ENCODE data around the gene RENBP. TPM values are rescaled to one million over a fixed set of nuclear protein-coding genes. Genes with fewer than 3 reads are reported as not detected.

Gene RENBP
- total RNA-seq, 6 experiments from 2014 or later: 2.2 to 9.1 (median 5.2) TPM

GRCh38 chrX:153965406-153965805 lies 21.0 kb upstream of the RENBP start:
- H3K4me1 ChIP-seq: peaks cover 0 to 41% (median 0%) of the 10 kb centered on the region in 4 donors
- H3K36me3 ChIP-seq: peaks cover 0 to 39% (median 15%) of the 10 kb centered on the region in 4 donors
- no peaks in the 10 kb centered on the region for H3K27me3 ChIP-seq
- intact Hi-C loops (cut with DNase I): no loop called here
- no peak for DNase-seq
- ATAC-seq: no peak
- H3K4me3 ChIP-seq: no peak overlapping the region
- H3K27ac ChIP-seq: no peak overlapping the region
- H3K9me3 ChIP-seq: no peaks in the 10 kb centered on the region
- TF ChIP-seq POLR2A (IDR thresholded peaks at IDR 0.05) (no peak), CTCF (IDR thresholded peaks at IDR 0.05) (no peak)
- 87% methylated on average over 3 of the region's 5 CpGs for WGBS (ENCODE audit: insufficient coverage, low coverage, low lambda C conversion rate, missing lambda C conversion rate)

- no peak for ATAC-seq
- no peaks in the 10 kb centered on the region for H3K27me3 ChIP-seq
- WGBS (ENCODE audit: insufficient coverage, low coverage, low lambda C conversion rate, missing lambda C conversion rate): 100% methylated on average over 2 of the region's 14 CpGs
- peaks cover 0 to 33% (median 0%) of the 10 kb centered on the region in 4 donors for H3K4me1 ChIP-seq
- H3K9me3 ChIP-seq: no peaks in the 10 kb centered on the region
- no peak for DNase-seq
- peaks cover 0 to 52% (median 20%) of the 10 kb centered on the region in 4 donors for H3K36me3 ChIP-seq
- H3K27ac ChIP-seq: no peak overlapping the region
- no peak overlapping the region for H3K4me3 ChIP-seq
- intact Hi-C loops (cut with DNase I): no loop called here
- TF ChIP-seq CTCF (IDR thresholded peaks at IDR 0.05): no peak
- no peak for TF ChIP-seq POLR2A (IDR thresholded peaks at IDR 0.05)
Observed at GRCh38 chrX:153964105-153964504, 19.7 kb upstream of the RENBP start.

- H3K36me3 ChIP-seq: peaks cover 0 to 58% (median 22%) of the 10 kb centered on the region in 4 donors
- no peak overlapping the region for H3K27ac ChIP-seq
- no peaks in the 10 kb centered on the region for H3K9me3 ChIP-seq
- H3K4me1 ChIP-seq: peaks cover 0 to 27% (median 0%) of the 10 kb centered on the region in 4 donors
- ATAC-seq (no peak), DNase-seq (no peak)
- WGBS (ENCODE audit: insufficient coverage, low coverage, low lambda C conversion rate, missing lambda C conversion rate): no CpG with 5 or more reads among the region's 12 CpGs
- TF ChIP-seq POLR2A (IDR thresholded peaks at IDR 0.05): no peak
- TF ChIP-seq CTCF (IDR thresholded peaks at IDR 0.05): no peak
- intact Hi-C loops (cut with DNase I): no loop called here
- H3K4me3 ChIP-seq: no peak overlapping the region
- no peaks in the 10 kb centered on the region for H3K27me3 ChIP-seq
Observed at GRCh38 chrX:153963546-153963945, 19.1 kb upstream of the RENBP start.

DNA sequence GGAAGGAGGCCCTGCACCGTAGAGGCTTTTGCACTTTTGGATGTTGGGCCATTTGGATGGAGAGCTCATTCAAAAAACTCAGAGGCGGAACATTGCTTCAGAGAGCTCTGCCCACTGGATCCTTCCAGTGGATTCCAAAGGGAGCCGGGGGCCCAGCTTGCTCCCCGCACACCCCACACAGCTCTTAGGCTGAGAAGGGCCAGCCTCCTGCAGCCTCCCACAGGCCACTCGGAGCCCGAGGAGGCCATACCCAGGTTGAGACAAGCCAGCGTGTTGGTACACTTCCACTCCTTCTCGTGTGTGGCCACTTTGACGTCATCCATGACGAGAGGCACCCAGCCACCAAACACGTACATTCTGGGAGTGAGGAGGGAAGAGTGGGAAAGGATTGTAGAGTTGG lies 16.8 kb upstream of the RENBP start:
- 100% methylated on average over 1 of the region's 11 CpGs for WGBS (ENCODE audit: insufficient coverage, low coverage, low lambda C conversion rate, missing lambda C conversion rate)
- no peaks in the 10 kb centered on the region for H3K9me3 ChIP-seq
- ATAC-seq (no peak), DNase-seq (no peak)
- no peak for TF ChIP-seq CTCF (IDR thresholded peaks at IDR 0.05)
- H3K27me3 ChIP-seq: no peaks in the 10 kb centered on the region
- H3K27ac ChIP-seq: no peak overlapping the region
- peaks cover 0 to 73% (median 29%) of the 10 kb centered on the region in 4 donors for H3K36me3 ChIP-seq
- peaks cover 0 to 6% (median 0%) of the 10 kb centered on the region in 4 donors for H3K4me1 ChIP-seq
- intact Hi-C loops (cut with DNase I): no loop called here
- H3K4me3 ChIP-seq: no peak overlapping the region

DNA sequence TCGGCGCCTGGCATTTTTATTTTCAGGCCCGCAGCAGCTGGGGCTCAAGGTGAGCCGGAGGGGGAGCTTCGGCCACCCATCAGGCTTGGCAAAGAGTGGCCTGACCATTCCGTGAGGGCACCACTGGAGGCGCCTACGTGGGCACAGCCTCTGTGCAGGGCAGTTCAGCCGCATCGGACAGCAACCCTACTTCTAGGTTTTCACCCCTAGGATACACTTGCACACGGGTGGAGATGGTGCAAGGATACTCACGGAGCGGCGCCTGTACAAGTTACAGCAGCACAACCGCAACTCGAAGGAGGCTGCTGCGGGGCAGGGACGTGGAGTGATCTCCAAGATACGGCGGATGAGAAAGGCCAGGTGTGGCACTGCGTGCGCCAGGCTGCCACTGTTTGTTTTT lies 16.3 kb upstream of the RENBP start:
- no peak for ATAC-seq

More for the DNA sequence above, 16.3 kb upstream of the RENBP start:
- H3K9me3 ChIP-seq: no peaks in the 10 kb centered on the region
- no peak overlapping the region for H3K4me3 ChIP-seq
- 93% methylated on average over 16 of the region's 22 CpGs for WGBS (ENCODE audit: insufficient coverage, low coverage, low lambda C conversion rate, missing lambda C conversion rate)
- no peaks in the 10 kb centered on the region for H3K27me3 ChIP-seq
- DNase-seq: no peak
- peaks cover 0 to 77% (median 29%) of the 10 kb centered on the region in 4 donors for H3K36me3 ChIP-seq
- intact Hi-C loops (cut with DNase I): no loop called here
- peaks cover 0 to under 1% (median 0%) of the 10 kb centered on the region in 4 donors for H3K4me1 ChIP-seq
- no peak overlapping the region for H3K27ac ChIP-seq
- TF ChIP-seq CTCF (IDR thresholded peaks at IDR 0.05) (no peak), POLR2A (IDR thresholded peaks at IDR 0.05) (no peak)
